WI38 (cell line): ENCODE data around the gene PAK5.

Experiments used
- H3K4me3 ChIP-seq: 2 replicates; pipeline ENCODE4 v1.5.1; 2011; ENCODE audit warnings: low read depth, mild to moderate bottlenecking, control low read depth, low read length
- CTCF ChIP-seq: IDR thresholded peaks from 2 replicates; pipeline ENCODE4 v1.5.1; 2012; ENCODE audit warnings: low read depth, mild to moderate bottlenecking, control low read depth, low read length

Gene PAK5

GRCh38 chr20:9591080-9591479 lies 247.8 kb downstream of the PAK5 start:
- no peak overlapping the region for H3K4me3 ChIP-seq
- no peak for TF ChIP-seq CTCF

DNA sequence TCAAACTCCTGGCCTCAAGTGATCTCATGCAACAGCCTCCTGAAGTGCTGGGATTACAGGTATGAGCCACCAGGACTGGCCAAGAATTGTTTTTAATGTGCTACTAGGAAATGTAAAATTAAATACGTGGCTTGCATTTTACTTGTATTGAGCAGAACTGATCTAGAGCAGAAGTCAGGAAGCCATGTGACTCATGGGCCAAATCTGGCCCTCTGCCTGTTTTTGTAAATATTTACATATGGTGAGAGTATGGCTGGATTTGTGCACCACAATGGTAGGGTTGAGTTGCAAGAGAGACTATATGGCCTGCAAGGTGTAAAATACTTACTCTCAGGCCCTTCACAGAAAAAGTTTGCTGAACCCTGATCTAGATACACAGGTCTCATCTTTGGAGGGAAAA lies 248.7 kb downstream of the PAK5 start:
- no peak overlapping the region for H3K4me3 ChIP-seq
- TF ChIP-seq CTCF: no peak

GRCh38 chr20:9588706-9589105 lies 250.2 kb downstream of the PAK5 start:
- H3K4me3 ChIP-seq: no peak overlapping the region
- TF ChIP-seq CTCF: no peak

DNA sequence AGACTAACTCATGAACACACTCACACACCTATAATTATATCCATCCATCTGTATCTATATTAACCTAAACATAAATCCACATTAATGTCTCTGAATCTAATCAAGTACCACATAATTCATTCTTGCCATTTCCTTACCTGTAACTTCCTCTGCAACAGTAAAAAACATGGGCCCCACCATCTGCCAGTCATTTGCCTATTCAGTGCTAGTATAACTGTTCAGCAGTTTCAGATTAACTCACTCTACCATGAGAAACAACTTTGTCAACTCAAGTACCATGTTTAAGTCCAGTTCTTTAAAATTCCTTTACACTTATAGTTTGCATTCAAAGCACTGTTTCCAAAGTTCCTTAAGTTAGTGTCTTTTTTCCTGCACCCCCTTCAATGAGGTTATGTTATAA lies 255.7 kb downstream of the PAK5 start:
- TF ChIP-seq CTCF: no peak
- no peak overlapping the region for H3K4me3 ChIP-seq

GRCh38 chr20:9582137-9582536 lies 256.7 kb downstream of the PAK5 start:
- no peak for TF ChIP-seq CTCF
- H3K4me3 ChIP-seq: no peak overlapping the region

- no peak overlapping the region for H3K4me3 ChIP-seq
- TF ChIP-seq CTCF: no peak
Observed at GRCh38 chr20:9581509-9581908, 257.4 kb downstream of the PAK5 start.

GRCh38 chr20:9578594-9578993 lies 260.3 kb downstream of the PAK5 start:
- TF ChIP-seq CTCF: no peak
- no peak overlapping the region for H3K4me3 ChIP-seq
